Hematopoietic multipotent progenitor cell treated with erythropoietin and hydrocortisone succinate and interleukin-3 and kit ligand, for 4 days (in vitro differentiated cells): ENCODE measurements around the gene PTPRE.
A peak's percentile ranks its signal among the peaks of the same experiment; 100 is the strongest.

ENCODE experiments used
- DNase-seq: peaks from one replicate; pipeline ENCODE4 v3.0.0-alpha.2; 2015

The PTPRE gene

GRCh38 chr10:128048819-128049210, 141.9 kb downstream of the PTPRE start:
- no peak for DNase-seq

- DNase-seq = peak; percentile 80
These were observed 142.6 kb downstream of the PTPRE start for GRCh38 chr10:128049226-128050120.

- no peak for DNase-seq
These were observed 143.2 kb downstream of the PTPRE start for GRCh38 chr10:128050121-128050516.

- peak; percentile 67 for DNase-seq
These were observed 144.0 kb downstream of the PTPRE start for GRCh38 chr10:128050936-128051335.

GRCh38 chr10:128051548-128051947, 144.6 kb downstream of the PTPRE start:
- DNase-seq = no peak

- DNase-seq = no peak
These were observed 145.8 kb downstream of the PTPRE start for GRCh38 chr10:128052696-128053095.

GRCh38 chr10:128053356-128053755, 146.5 kb downstream of the PTPRE start:
- DNase-seq = no peak

- peak; percentile 87 for DNase-seq
These were observed 147.5 kb downstream of the PTPRE start for GRCh38 chr10:128054163-128054970.

GRCh38 chr10:128055061-128055868, 148.4 kb downstream of the PTPRE start:
- DNase-seq = no peak

GRCh38 chr10:128056303-128057050, 149.6 kb downstream of the PTPRE start:
- no peak for DNase-seq

- DNase-seq = no peak
These were observed 151.3 kb downstream of the PTPRE start for GRCh38 chr10:128058106-128058749.

- DNase-seq = peak; percentile 11
These were observed 151.8 kb downstream of the PTPRE start for GRCh38 chr10:128058750-128059134.

- DNase-seq = no peak
These were observed 152.5 kb downstream of the PTPRE start for GRCh38 chr10:128059266-128059981.

- DNase-seq = no peak
These were observed 153.0 kb downstream of the PTPRE start for GRCh38 chr10:128059982-128060293.

- DNase-seq = no peak
These were observed 153.7 kb downstream of the PTPRE start for GRCh38 chr10:128060341-128061250.

- DNase-seq = no peak
These were observed 154.7 kb downstream of the PTPRE start for GRCh38 chr10:128061306-128062300.

GRCh38 chr10:128062331-128062880, 155.5 kb downstream of the PTPRE start:
- peak; percentile 72 for DNase-seq

- peak; percentile 76 for DNase-seq
These were observed 156.1 kb downstream of the PTPRE start for GRCh38 chr10:128062881-128063563.
